Measurements from ENCODE around the gene NCOA6.

GRCh38 chr20:34705008-34705396, 120.4 kb downstream of the NCOA6 start:
- no peak for TF ChIP-seq POLR2A (IDR thresholded peaks at IDR 0.05; ENCODE audit: low read depth, low read length)
- no peak for TF ChIP-seq POLR2AphosphoS5 (IDR thresholded peaks at IDR 0.05; ENCODE audit: low read depth, low read length)

All from GM12892 (cell line).